HCT116 (cell line): ENCODE data around the gene GBX1. TPM values are rescaled to one million over a fixed set of nuclear protein-coding genes. Genes with fewer than 3 reads are reported as not detected.

Experiments used
- CTCF ChIP-seq, 3 experiments: fragments of 200-600 bp in 1 of 3; sonication (generic) in 1 of 3; IDR thresholded peaks in 2 of 3; conservative IDR thresholded peaks in 1 of 3; 2 replicates each; pipeline ENCODE4 v1.5.1; 2012 to 2017; ENCODE audit warnings: low read depth in 2 of 3, low read length in 2 of 3, antibody characterized with exemption in 1 of 3, borderline replicate concordance in 1 of 3, control low read depth in 1 of 3, mild to moderate bottlenecking in 1 of 3, mixed read lengths in 1 of 3, mixed run types in 1 of 3, moderate library complexity in 1 of 3; ENCODE audit not compliant: insufficient read depth in 1 of 3
- MAX ChIP-seq: IDR thresholded peaks from 2 replicates; pipeline ENCODE4 v1.6.1; 2012
- POLR2A ChIP-seq: IDR thresholded peaks from 2 replicates; pipeline ENCODE4 v1.7.0; 2011; ENCODE audit warnings: borderline replicate concordance; ENCODE audit not compliant: insufficient read depth, insufficient read length; ENCODE audit errors: extremely low read depth
- RAD21 ChIP-seq: IDR thresholded peaks from 2 replicates; pipeline ENCODE4 v1.6.1; 2012; ENCODE audit warnings: low read depth, mild to moderate bottlenecking
- REST ChIP-seq: IDR thresholded peaks from 2 replicates; pipeline ENCODE4 v1.6.1; 2012; ENCODE audit warnings: low read depth
- SIN3A ChIP-seq: IDR thresholded peaks from 2 replicates; pipeline ENCODE4 v1.6.1; 2012; ENCODE audit warnings: low read depth
- TCF7L2 ChIP-seq: IDR thresholded peaks from 2 replicates; pipeline ENCODE4 v1.7.0; 2011; ENCODE audit warnings: borderline replicate concordance, inconsistent platforms; ENCODE audit not compliant: insufficient read depth, insufficient read length; ENCODE audit errors: extremely low read depth
- ZFX ChIP-seq: fragments of 450-650 bp; IDR thresholded peaks from 2 replicates; pipeline ENCODE4 v1.6.1; 2017
- total RNA-seq: library from RNA; stranded (reverse); gene quantifications from one replicate; pipeline ENCODE4 v1.2.1, GENCODE V29; 2021; ENCODE audit not compliant: unreplicated experiment

Gene GBX1
- total RNA-seq, 1 experiment from 2014 or later, result 0.86 TPM

GRCh38 chr7:151107882-151108281 lies 59.6 kb downstream of the GBX1 start (continued):
- TF ChIP-seq REST (no peak), TCF7L2 (no peak), MAX (no peak), CTCF (IDR thresholded peaks at IDR 0.05 in 2 of 3, conservative IDR thresholded peaks at IDR 0.05 in 1 of 3; ENCODE audit: borderline replicate concordance in 1 of 3, insufficient read depth in 1 of 3, low read depth in 2 of 3, low read length in 2 of 3) (no peak), SIN3A (no peak), ZFX (no peak), RAD21 (no peak), POLR2A (no peak)
